GM12864 (cell line): ENCODE data around the gene FPR3.

Experiments
- DNase-seq: peaks from one replicate; pipeline ENCODE4 v3.0.0-alpha.2; 2011; ENCODE audit warnings: low read depth
- H3K4me3 ChIP-seq: 2 replicates; pipeline ENCODE4 v1.5.1; 2011; ENCODE audit warnings: mild to moderate bottlenecking, low read depth, low read length, control low read depth
- CTCF ChIP-seq: IDR thresholded peaks from 2 replicates; pipeline ENCODE4 v1.5.1; 2011; ENCODE audit warnings: low read depth, mild to moderate bottlenecking, moderate library complexity, low read length, control low read depth, inconsistent platforms; ENCODE audit errors: missing control alignments

FPR3 gene

GRCh38 chr19:51807111-51807701 is 12.2 kb downstream of the FPR3 start:
- no peak for TF ChIP-seq CTCF
- no peak overlapping the region for H3K4me3 ChIP-seq
- no peak for DNase-seq

GRCh38 chr19:51807925-51808324 is 13.0 kb downstream of the FPR3 start:
- no peak for DNase-seq
- TF ChIP-seq CTCF: no peak
- no peak overlapping the region for H3K4me3 ChIP-seq

GRCh38 chr19:51808333-51808986 is 13.5 kb downstream of the FPR3 start:
- TF ChIP-seq CTCF: no peak
- no peak for DNase-seq
- H3K4me3 ChIP-seq: no peak overlapping the region

GRCh38 chr19:51809787-51810186 is 14.8 kb downstream of the FPR3 start:
- no peak for TF ChIP-seq CTCF
- no peak for DNase-seq
- no peak overlapping the region for H3K4me3 ChIP-seq

- DNase-seq: no peak
- no peak overlapping the region for H3K4me3 ChIP-seq
- TF ChIP-seq CTCF: no peak
Measured at GRCh38 chr19:51810223-51810622, 15.3 kb downstream of the FPR3 start.

- TF ChIP-seq CTCF: no peak
- H3K4me3 ChIP-seq: no peak overlapping the region
- no peak for DNase-seq
Measured at GRCh38 chr19:51811344-51811743, 16.4 kb downstream of the FPR3 start.

GRCh38 chr19:51815043-51815442 is 20.1 kb downstream of the FPR3 start:
- no peak for TF ChIP-seq CTCF
- no peak overlapping the region for H3K4me3 ChIP-seq
- no peak for DNase-seq
